Nephron (organoid): ENCODE data around the gene POMGNT2.

ENCODE experiments used
- H3K27ac Mint-ChIP-seq, 3 experiments: 2 replicates each; pipeline ENCODE4 v1.8.0; 2020; ENCODE audit warnings: mixed read lengths in 3 of 3, mild to moderate bottlenecking in 2 of 3, moderate library complexity in 1 of 3
- H3K27me3 Mint-ChIP-seq: 2 replicates; pipeline ENCODE4 v1.8.0; 2021; ENCODE audit warnings: low read depth, mild to moderate bottlenecking, moderate library complexity, mixed read lengths
- H3K36me3 Mint-ChIP-seq: 2 replicates; pipeline ENCODE4 v1.8.0; 2020; ENCODE audit warnings: low read depth, mixed read lengths
- H3K4me1 Mint-ChIP-seq: 2 replicates; pipeline ENCODE4 v1.8.0; 2020; ENCODE audit warnings: mixed read lengths
- H3K4me3 Mint-ChIP-seq, 3 experiments: 2 replicates each; pipeline ENCODE4 v1.8.0; 2020; ENCODE audit warnings: mild to moderate bottlenecking in 3 of 3, mixed read lengths in 3 of 3, moderate library complexity in 2 of 3
- H3K9me3 Mint-ChIP-seq: 2 replicates; pipeline ENCODE4 v1.8.0; 2020; ENCODE audit warnings: mixed read lengths
- CTCF ChIP-seq, 3 experiments: fragments of 200-600 bp; sonication (generic); IDR thresholded peaks; one replicate each; pipeline ENCODE4 v1.5.0; 2021; ENCODE audit warnings: antibody characterized with exemption in 3 of 3; ENCODE audit not compliant: unreplicated experiment in 3 of 3

POMGNT2 gene

GRCh38 chr3:43105596-43106292 lies at the start of gene POMGNT2:
Gene POMGNT2, minus strand, starts transcription at chr3:43106079. Its CDS starts 24,648 bp downstream, at chr3:43081431.
- TF ChIP-seq CTCF (IDR thresholded peaks at IDR 0.05; ENCODE audit: unreplicated experiment in 3 of 3), result no peak
- Mint-ChIP-seq H3K36me3 (no peaks in the 10 kb centered on the region), H3K27ac (peak within 1 kb of the TSS in 1 of 3 experiments; percentile 74), H3K4me3 (peak within 1 kb of the TSS; percentile 81 to 89 (median 87)), H3K4me1 (peaks cover 22% of the 10 kb centered on the region), H3K9me3 (no peaks in the 10 kb centered on the region), H3K27me3 (peaks cover 11% of the 10 kb centered on the region)

GRCh38 chr3:43154980-43155379 lies 49.1 kb upstream of the POMGNT2 start:
- no peak overlapping the region for H3K4me3 Mint-ChIP-seq
- peaks cover 29% of the 10 kb centered on the region for H3K27me3 Mint-ChIP-seq
- no peak for TF ChIP-seq CTCF (IDR thresholded peaks at IDR 0.05; ENCODE audit: unreplicated experiment in 3 of 3)
- H3K27ac Mint-ChIP-seq, result peak overlapping the region in 2 of 3 experiments; percentile 36 to 66
- peaks cover 41% of the 10 kb centered on the region for H3K4me1 Mint-ChIP-seq
- peaks cover 7% of the 10 kb centered on the region for H3K9me3 Mint-ChIP-seq
- no peaks in the 10 kb centered on the region for H3K36me3 Mint-ChIP-seq

DNA sequence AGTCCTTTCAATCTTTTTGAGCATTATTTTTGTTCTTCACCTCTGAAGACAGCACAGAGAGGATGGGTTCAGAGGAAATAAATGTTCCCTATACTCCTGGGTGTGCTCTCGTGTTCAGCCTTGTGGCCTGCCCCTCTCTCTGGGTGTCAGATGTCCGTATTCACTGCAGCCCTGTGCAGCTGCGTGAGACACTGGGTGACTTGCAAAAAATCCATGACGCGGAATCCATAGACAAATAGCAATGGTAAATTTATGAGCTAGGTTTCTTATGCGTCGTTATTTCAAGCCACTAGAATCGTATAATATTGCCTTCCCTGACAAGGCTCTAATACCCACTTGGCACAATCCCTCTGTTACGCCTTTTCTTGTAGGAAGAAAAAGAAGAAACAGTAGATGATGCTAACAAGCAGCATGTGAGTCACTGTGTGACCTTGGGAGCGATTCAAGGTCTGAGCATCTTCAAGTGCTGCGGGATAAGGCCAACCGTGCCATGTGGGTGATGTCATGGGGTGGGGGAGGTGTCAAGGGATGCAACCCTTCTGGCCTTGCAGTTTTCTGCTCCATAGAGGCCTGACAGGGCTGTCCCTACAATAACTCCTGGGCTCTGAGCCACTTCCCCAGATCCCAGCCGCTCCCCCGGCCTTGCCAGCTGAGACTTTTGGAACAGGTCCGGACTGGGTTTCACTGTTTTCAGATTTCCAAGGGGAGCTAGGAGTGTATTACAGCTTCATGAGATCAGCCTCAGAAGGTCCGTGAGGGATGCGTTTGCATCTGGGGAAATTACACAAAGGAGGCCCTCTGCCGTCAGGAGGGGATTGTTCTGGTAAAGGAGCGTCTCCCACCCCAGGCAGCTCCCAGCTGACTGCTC lies 47.6 kb upstream of the POMGNT2 start:
- H3K27ac Mint-ChIP-seq, result peak overlapping the region; percentile 66 to 94 (median 91)
- peaks cover 7% of the 10 kb centered on the region for H3K9me3 Mint-ChIP-seq
- H3K4me3 Mint-ChIP-seq, result peak overlapping the region; percentile 40 to 55 (median 43)
- H3K27me3 Mint-ChIP-seq, result peaks cover 33% of the 10 kb centered on the region
- H3K4me1 Mint-ChIP-seq, result peaks cover 41% of the 10 kb centered on the region
- H3K36me3 Mint-ChIP-seq, result no peaks in the 10 kb centered on the region
- peak in 2 of 3 experiments; percentile 29 to 38 for TF ChIP-seq CTCF (IDR thresholded peaks at IDR 0.05; ENCODE audit: unreplicated experiment in 3 of 3)

DNA sequence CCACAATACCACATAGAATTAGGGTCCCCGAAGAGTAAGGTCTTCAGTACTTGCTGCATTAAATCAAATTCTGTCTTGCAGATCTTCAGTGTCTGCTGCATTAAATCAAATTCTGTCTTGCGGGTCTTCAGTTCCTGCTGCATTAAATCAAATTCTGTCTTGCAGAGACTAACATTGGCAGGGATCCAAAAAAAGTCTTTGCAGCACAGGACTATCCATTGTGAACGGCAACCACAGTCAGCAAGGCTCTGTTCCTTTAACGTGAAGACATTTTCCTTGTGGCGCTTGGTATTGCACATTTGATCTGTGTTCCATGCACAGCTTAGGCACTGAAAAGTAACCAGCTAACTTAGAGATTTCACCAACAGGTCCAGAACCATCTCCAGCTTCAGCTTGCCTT lies 46.8 kb upstream of the POMGNT2 start:
- H3K4me3 Mint-ChIP-seq, result peak overlapping the region in 1 of 3 experiments; percentile 40
- H3K27me3 Mint-ChIP-seq, result peaks cover 32% of the 10 kb centered on the region
- TF ChIP-seq CTCF (IDR thresholded peaks at IDR 0.05; ENCODE audit: unreplicated experiment in 3 of 3), result no peak
- H3K36me3 Mint-ChIP-seq, result no peaks in the 10 kb centered on the region
- H3K27ac Mint-ChIP-seq, result peak overlapping the region; percentile 66 to 94 (median 91)
- H3K9me3 Mint-ChIP-seq, result peaks cover 7% of the 10 kb centered on the region
- H3K4me1 Mint-ChIP-seq, result peaks cover 41% of the 10 kb centered on the region

GRCh38 chr3:43148033-43148432 lies 42.2 kb upstream of the POMGNT2 start:
- peaks cover 31% of the 10 kb centered on the region for H3K27me3 Mint-ChIP-seq
- H3K9me3 Mint-ChIP-seq, result peaks cover 17% of the 10 kb centered on the region
- no peak overlapping the region for H3K27ac Mint-ChIP-seq
- peaks cover 22% of the 10 kb centered on the region for H3K4me1 Mint-ChIP-seq
- TF ChIP-seq CTCF (IDR thresholded peaks at IDR 0.05; ENCODE audit: unreplicated experiment in 3 of 3), result no peak
- no peak overlapping the region for H3K4me3 Mint-ChIP-seq
- H3K36me3 Mint-ChIP-seq, result no peaks in the 10 kb centered on the region
